Lung (tissue), 12 donors: Measurements from ENCODE around the gene TFB2M. TPM values are rescaled to one million over a fixed set of nuclear protein-coding genes. Genes with fewer than 3 reads are reported as not detected.

Experiments used
- ATAC-seq: fragments of 200-7000 bp; cut with Tn5 transposase; one replicate; pipeline ENCODE4 v1.9.1; 2020; ENCODE audit warnings: moderate number of reproducible peaks; ENCODE audit not compliant: insufficient read depth, low FRiP score
- DNase-seq, 3 donors: peaks; one replicate each; pipeline ENCODE4 v3.0.0-alpha.2; 2013 to 2017
- H3K27ac ChIP-seq, 2 donors: one replicate each; pipeline ENCODE4 v1.5.1; 2013; ENCODE audit warnings: mild to moderate bottlenecking in 2 of 2, moderate library complexity in 2 of 2, control low read depth in 1 of 2, inconsistent platforms in 1 of 2, low read depth in 1 of 2, low read length in 1 of 2
- H3K27me3 ChIP-seq, 3 donors: one replicate each; pipeline ENCODE4 v1.5.1; 2013; ENCODE audit warnings: low read length in 2 of 3; ENCODE audit not compliant: control insufficient read depth in 3 of 3, insufficient read depth in 3 of 3
- H3K36me3 ChIP-seq, 4 donors: one replicate each; pipeline ENCODE4 v1.5.1; 2013; ENCODE audit warnings: low read length in 4 of 4, mild to moderate bottlenecking in 1 of 4, moderate library complexity in 1 of 4; ENCODE audit not compliant: control insufficient read depth in 4 of 4, insufficient read depth in 4 of 4
- H3K4me1 ChIP-seq, 5 donors: one replicate each; pipeline ENCODE4 v1.5.1; 2013; ENCODE audit warnings: low read length in 5 of 5, mild to moderate bottlenecking in 2 of 5, moderate library complexity in 1 of 5; ENCODE audit not compliant: control insufficient read depth in 5 of 5, insufficient read depth in 5 of 5
- H3K4me3 ChIP-seq: one replicate; pipeline ENCODE4 v1.5.1; 2013; ENCODE audit warnings: mild to moderate bottlenecking, control low read depth, moderate library complexity
- H3K9ac ChIP-seq, 2 donors: one replicate each; pipeline ENCODE4 v1.5.1; 2013; ENCODE audit warnings: low read length in 2 of 2, control low read depth in 1 of 2; ENCODE audit not compliant: insufficient read depth in 1 of 2
- H3K9me3 ChIP-seq, 4 donors: one replicate each; pipeline ENCODE4 v1.5.1; 2013; ENCODE audit warnings: low read length in 3 of 4, mild to moderate bottlenecking in 1 of 4, moderate library complexity in 1 of 4; ENCODE audit not compliant: control insufficient read depth in 4 of 4, insufficient read depth in 3 of 4
- CTCF ChIP-seq: IDR thresholded peaks from 2 replicates; pipeline ENCODE4 v1.5.1; 2012; ENCODE audit warnings: mild to moderate bottlenecking; ENCODE audit errors: control extremely low read depth, extremely low read depth
- WGBS, 2 donors: extraction: QIAGEN DNeasy Blood & Tissue Kit; methylation state at CpG; one replicate each; pipeline ENCODE4 v1.1.7; 2013; 5-methylcytosine and 5-hydroxymethylcytosine counted together
- polyA plus RNA-seq, 2 donors: library from polyadenylated mRNA; stranded (reverse); fragments of 200-250 nt; gene quantifications; one replicate each; pipeline ENCODE4 v1.2.1, GENCODE V29; 2013
- total RNA-seq, 2 donors: library from RNA; depleted of rRNA in 1 of 2; stranded (reverse); fragments of >200 nt in 1 of 2; gene quantifications; one replicate each; pipeline ENCODE4 v1.2.1, GENCODE V29; 2014 to 2021
- donor health status: control.
- donor health status: control.
- donor health status: Bipolar disorder and iron deficiency.
- donor health status: healthy.
- donor health status: DM: yes; HTN: yes; CAD: no.

The TFB2M gene
- total and polyA plus RNA-seq, 4 donors: 5.5 to 13.3 (median 10.8) TPM

GRCh38 chr1:246554201-246554600, 11.9 kb downstream of the TFB2M start:
- Histone ChIP-seq H3K27me3 (no peaks in the 10 kb centered on the region), H3K36me3 (peaks cover 10 to 24% (median 20%) of the 10 kb centered on the region in 4 donors), H3K4me1 (no peaks in the 10 kb centered on the region), H3K9me3 (no peaks in the 10 kb centered on the region), H3K4me3 (no peak overlapping the region), H3K9ac (no peak overlapping the region), H3K27ac (no peak overlapping the region)
- TF ChIP-seq CTCF: no peak
- ATAC-seq (no peak), DNase-seq (no peak)
- WGBS, 2 donors: 95 to 96% methylated on average over 16 of the region's 16 CpGs

- Histone ChIP-seq H3K9ac (no peak overlapping the region), H3K27me3 (no peaks in the 10 kb centered on the region), H3K4me1 (no peaks in the 10 kb centered on the region), H3K36me3 (peaks cover 14 to 23% (median 18%) of the 10 kb centered on the region in 4 donors), H3K27ac (no peak overlapping the region), H3K9me3 (no peaks in the 10 kb centered on the region), H3K4me3 (no peak overlapping the region)
- ATAC-seq (no peak), DNase-seq (no peak)
- no peak for TF ChIP-seq CTCF
- WGBS, 2 donors: 95 to 96% methylated on average over 6 of the region's 6 CpGs
Measured at GRCh38 chr1:246552110-246552509, 14.0 kb downstream of the TFB2M start.

GRCh38 chr1:246550402-246550801, 15.7 kb downstream of the TFB2M start:
- WGBS, 2 donors: 70 to 71% methylated on average over 11 of the region's 11 CpGs
- Histone ChIP-seq H3K36me3 (peaks cover 9 to 26% (median 13%) of the 10 kb centered on the region in 4 donors), H3K27me3 (no peaks in the 10 kb centered on the region), H3K9ac (no peak overlapping the region), H3K4me1 (no peaks in the 10 kb centered on the region), H3K4me3 (no peak overlapping the region), H3K27ac (no peak overlapping the region), H3K9me3 (no peaks in the 10 kb centered on the region)
- no peak for DNase-seq
- no peak for ATAC-seq
- TF ChIP-seq CTCF: no peak

- no peak overlapping the region for H3K4me3 ChIP-seq
Measured at GRCh38 chr1:246549665-246550064, 16.4 kb downstream of the TFB2M start.

More at GRCh38 chr1:246549665-246550064, 16.4 kb downstream of the TFB2M start:
- peaks cover 9 to 27% (median 14%) of the 10 kb centered on the region in 4 donors for H3K36me3 ChIP-seq
- no peaks in the 10 kb centered on the region for H3K4me1 ChIP-seq
- 33 to 37% methylated on average over 4 of the region's 4 CpGs for WGBS, 2 donors
- no peak for TF ChIP-seq CTCF
- no peak overlapping the region for H3K27ac ChIP-seq
- ATAC-seq (no peak), DNase-seq (no peak)
- no peak overlapping the region for H3K9ac ChIP-seq
- H3K9me3 ChIP-seq: no peaks in the 10 kb centered on the region
- no peaks in the 10 kb centered on the region for H3K27me3 ChIP-seq
